ENCODE data around the gene PPIP5K1. TPM values are rescaled to one million over a fixed set of nuclear protein-coding genes. Genes with fewer than 3 reads are reported as not detected.

PPIP5K1 gene
- total and polyA plus RNA-seq, 9 of the 15 experiments (the other 6 are each of a cell fraction or from before 2014, with no cell fraction given) = 2.5 to 74.6 (median 35.1) TPM

DNA sequence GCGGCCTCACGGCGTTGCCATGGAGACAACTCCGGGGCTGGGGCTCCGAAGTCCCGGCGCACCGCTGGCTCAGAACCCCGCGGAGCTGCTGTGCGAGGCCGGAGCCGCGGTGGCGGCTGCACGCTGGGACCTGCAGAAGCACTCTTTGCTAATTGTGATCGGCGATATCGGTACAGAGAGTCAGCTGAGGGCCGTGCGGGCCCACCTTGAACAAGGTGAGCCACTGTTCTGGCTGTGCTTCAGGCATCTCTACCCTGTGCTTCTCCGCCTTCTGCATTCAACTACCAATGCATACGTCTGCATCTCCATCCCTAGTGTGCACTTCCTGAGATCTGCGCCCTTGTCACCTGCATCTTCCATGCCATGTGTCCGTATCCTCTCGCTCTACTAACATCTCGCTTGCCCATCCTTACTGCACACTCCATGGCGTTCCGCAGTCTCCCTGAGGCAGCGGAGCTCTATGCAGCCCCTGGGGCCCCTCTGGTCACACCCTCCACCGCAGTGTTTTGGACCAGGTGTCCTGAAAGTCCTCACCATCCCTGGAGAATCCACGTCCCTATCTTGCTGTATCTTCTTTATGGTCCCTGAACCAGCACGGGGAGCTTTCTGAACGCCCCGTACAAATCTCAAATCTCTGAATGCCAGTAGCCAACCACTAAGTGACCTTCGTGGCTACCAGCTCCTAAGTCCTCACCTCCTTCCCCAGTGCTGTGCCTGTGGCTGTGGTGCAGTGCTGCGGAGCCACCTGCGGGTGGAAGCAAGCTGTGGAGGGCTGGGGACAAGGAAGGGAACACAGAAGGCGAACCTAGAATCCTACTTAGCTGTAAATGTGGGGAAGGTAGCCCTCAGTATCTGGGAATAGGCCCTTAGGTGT lies 78.8 kb downstream of the PPIP5K1 start (continued):
- no peak for TF ChIP-seq ERF (CRISPR knock-in tag; IDR thresholded peaks at IDR 0.05)
- 0 out of 2 replicates have a peak, but pooled peaks have one; percentile 19 for TF ChIP-seq SMC3 (conservative IDR thresholded peaks at IDR 0.05; ENCODE audit: insufficient read depth, low read depth, low read length)
- no peak for TF ChIP-seq ESRRA (IDR thresholded peaks at IDR 0.05; ENCODE audit: borderline replicate concordance, low read depth)
- no peak for TF ChIP-seq BRD4 (IDR thresholded peaks at IDR 0.05)
- no peak for TF ChIP-seq ZNF717 (CRISPR knock-in tag; IDR thresholded peaks at IDR 0.05)
- TF ChIP-seq ZNF384 (IDR thresholded peaks at IDR 0.05; ENCODE audit: low read depth, low read length) = no peak
- 0 out of 2 replicates have a peak, but pooled peaks have one; percentile 51 for TF ChIP-seq ZFPM2 (CRISPR knock-in tag; IDR thresholded peaks at IDR 0.05)
- 0 out of 2 replicates have a peak, but pooled peaks have one; percentile 29 for TF ChIP-seq E2F3 (CRISPR knock-in tag; IDR thresholded peaks at IDR 0.05)
- no peak for TF ChIP-seq SLC30A9 (CRISPR knock-in tag; IDR thresholded peaks at IDR 0.05)
- TF ChIP-seq, protein P1, sequence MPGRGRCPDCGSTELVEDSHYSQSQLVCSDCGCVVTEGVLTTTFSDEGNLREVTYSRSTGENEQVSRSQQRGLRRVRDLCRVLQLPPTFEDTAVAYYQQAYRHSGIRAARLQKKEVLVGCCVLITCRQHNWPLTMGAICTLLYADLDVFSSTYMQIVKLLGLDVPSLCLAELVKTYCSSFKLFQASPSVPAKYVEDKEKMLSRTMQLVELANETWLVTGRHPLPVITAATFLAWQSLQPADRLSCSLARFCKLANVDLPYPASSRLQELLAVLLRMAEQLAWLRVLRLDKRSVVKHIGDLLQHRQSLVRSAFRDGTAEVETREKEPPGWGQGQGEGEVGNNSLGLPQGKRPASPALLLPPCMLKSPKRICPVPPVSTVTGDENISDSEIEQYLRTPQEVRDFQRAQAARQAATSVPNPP (IDR thresholded peaks at IDR 0.05; ENCODE audit: borderline replicate concordance, insufficient read depth, insufficient read length) = no peak
- peak in 1 of 2 experiments; percentile 55; a peak in 2 of 4 replicates for TF ChIP-seq RCOR1 (IDR thresholded peaks at IDR 0.05; ENCODE audit: borderline replicate concordance in 1 of 2, low read depth in 2 of 2, low read length in 2 of 2)
- no peak for TF ChIP-seq SRF (CRISPR knock-in tag; IDR thresholded peaks at IDR 0.05)
- no peak for TF ChIP-seq SREBF2 (CRISPR knock-in tag; IDR thresholded peaks at IDR 0.05)
- no peak for TF ChIP-seq NFIX (CRISPR knock-in tag; IDR thresholded peaks at IDR 0.05; ENCODE audit: low read depth)
- no peak for TF ChIP-seq C11orf30 (IDR thresholded peaks at IDR 0.05; ENCODE audit: low read depth)
- no peak for TF ChIP-seq FOXA3 (CRISPR knock-in tag; conservative IDR thresholded peaks at IDR 0.05 in 1 of 2, IDR thresholded peaks at IDR 0.05 in 1 of 2)
- no peak for TF ChIP-seq ZNF133 (CRISPR knock-in tag; IDR thresholded peaks at IDR 0.05)
- no peak for TF ChIP-seq ZNF311 (CRISPR knock-in tag; IDR thresholded peaks at IDR 0.05)
- TF ChIP-seq, protein P2, sequence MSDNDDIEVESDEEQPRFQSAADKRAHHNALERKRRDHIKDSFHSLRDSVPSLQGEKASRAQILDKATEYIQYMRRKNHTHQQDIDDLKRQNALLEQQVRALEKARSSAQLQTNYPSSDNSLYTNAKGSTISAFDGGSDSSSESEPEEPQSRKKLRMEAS (CRISPR knock-in tag; IDR thresholded peaks at IDR 0.05) = no peak
- no peak for TF ChIP-seq BDP1 (IDR thresholded peaks at IDR 0.05; ENCODE audit: insufficient read depth, insufficient read length)
- TF ChIP-seq KLF16 (IDR thresholded peaks at IDR 0.05) = no peak
- TF ChIP-seq MCM7 (IDR thresholded peaks at IDR 0.05) = no peak
- TF ChIP-seq, protein P3, sequence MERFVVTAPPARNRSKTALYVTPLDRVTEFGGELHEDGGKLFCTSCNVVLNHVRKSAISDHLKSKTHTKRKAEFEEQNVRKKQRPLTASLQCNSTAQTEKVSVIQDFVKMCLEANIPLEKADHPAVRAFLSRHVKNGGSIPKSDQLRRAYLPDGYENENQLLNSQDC (CRISPR knock-in tag; IDR thresholded peaks at IDR 0.05) = no peak
- TF ChIP-seq CAMTA2 (CRISPR knock-in tag; conservative IDR thresholded peaks at IDR 0.05) = no peak
- no peak for TF ChIP-seq CBFB (CRISPR knock-in tag; IDR thresholded peaks at IDR 0.05)
- no peak for TF ChIP-seq ZNF175 (CRISPR knock-in tag; IDR thresholded peaks at IDR 0.05; ENCODE audit: low read depth)
- TF ChIP-seq, protein P4, sequence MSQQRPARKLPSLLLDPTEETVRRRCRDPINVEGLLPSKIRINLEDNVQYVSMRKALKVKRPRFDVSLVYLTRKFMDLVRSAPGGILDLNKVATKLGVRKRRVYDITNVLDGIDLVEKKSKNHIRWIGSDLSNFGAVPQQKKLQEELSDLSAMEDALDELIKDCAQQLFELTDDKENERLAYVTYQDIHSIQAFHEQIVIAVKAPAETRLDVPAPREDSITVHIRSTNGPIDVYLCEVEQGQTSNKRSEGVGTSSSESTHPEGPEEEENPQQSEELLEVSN (IDR thresholded peaks at IDR 0.05; ENCODE audit: borderline replicate concordance in 1 of 2, extremely low read depth in 1 of 2, insufficient read depth in 1 of 2, insufficient read length in 1 of 2, low read depth in 1 of 2, low read length in 1 of 2, poor library complexity in 1 of 2, severe bottlenecking in 1 of 2) = peak in 1 of 2 experiments; percentile 23
- no peak for TF ChIP-seq PHB2 (IDR thresholded peaks at IDR 0.05; ENCODE audit: low read depth)

Data from K562 (cell line).